NCI-H1105 (cell line): ENCODE data around the gene CACTIN.
"Not testable (repeated sequence)": the region's sequence is repeated elsewhere in the genome, so short reads cannot be mapped to it uniquely, and the experiment has no call there.

ENCODE experiments used
- DNase-seq: peaks from one replicate; lab custom pipeline; 2025; lab: John Stamatoyannopoulos, UW

CACTIN gene

DNA sequence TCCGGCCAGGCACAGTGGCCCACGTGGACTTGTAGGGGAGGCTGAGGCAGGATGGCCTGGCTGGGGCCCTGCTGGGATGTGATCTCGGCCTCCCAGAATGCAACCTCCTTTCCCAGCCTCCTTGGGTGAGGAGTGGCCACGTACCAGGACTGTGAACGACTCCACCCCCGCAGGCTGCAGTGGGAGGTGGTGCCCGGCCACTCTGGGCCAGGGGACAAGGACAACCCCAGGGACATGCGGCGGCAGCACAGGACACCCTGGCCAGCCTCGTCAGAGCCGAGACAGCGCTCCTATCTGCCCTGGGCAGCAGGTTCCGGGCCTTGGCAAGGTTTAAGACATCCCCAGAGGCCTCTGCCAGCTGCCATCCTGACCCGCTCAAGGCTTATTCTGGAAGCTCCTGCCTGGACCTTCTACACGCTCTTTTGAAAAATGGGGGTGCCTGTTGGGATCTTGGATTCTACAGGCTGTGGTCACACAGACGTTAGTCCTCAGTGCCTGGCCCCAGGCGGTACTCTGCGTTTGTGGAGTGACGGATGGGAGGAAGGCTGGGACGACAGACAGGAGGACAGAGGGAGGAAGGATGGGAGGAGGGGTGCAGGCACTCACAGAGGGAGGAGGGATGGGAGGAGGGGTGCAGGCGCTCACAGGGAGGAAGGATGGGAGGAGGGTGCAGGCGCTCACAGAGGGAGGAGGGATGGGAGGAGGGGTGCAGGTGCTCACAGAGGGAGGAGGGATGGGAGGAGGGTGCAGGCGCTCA, 19.9 kb upstream of the CACTIN start:
- no peak for DNase-seq

GRCh38 chr19:3645726-3646125, 19.1 kb upstream of the CACTIN start:
- no peak for DNase-seq

DNA sequence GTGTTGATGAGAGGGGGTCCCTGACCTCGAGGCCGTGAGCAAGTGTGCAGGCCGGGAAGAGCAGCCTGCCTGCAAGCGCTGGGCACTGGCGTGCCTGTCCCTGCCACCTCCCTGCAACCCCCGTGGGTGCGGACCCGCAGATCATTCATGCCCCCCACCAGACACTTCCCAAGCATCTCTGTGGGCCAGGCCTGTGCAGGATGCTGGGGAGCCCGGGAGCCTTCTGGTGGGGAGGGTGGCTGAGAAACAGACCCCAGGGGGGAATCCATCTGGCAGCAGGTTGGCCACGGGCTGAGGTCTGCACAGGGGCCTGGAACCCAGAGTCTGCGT, 18.4 kb upstream of the CACTIN start:
- DNase-seq: no peak

- no peak for DNase-seq
Observed at GRCh38 chr19:3644351-3645066, 17.9 kb upstream of the CACTIN start.

GRCh38 chr19:3643674-3644313, 17.2 kb upstream of the CACTIN start:
- DNase-seq: no peak

DNA sequence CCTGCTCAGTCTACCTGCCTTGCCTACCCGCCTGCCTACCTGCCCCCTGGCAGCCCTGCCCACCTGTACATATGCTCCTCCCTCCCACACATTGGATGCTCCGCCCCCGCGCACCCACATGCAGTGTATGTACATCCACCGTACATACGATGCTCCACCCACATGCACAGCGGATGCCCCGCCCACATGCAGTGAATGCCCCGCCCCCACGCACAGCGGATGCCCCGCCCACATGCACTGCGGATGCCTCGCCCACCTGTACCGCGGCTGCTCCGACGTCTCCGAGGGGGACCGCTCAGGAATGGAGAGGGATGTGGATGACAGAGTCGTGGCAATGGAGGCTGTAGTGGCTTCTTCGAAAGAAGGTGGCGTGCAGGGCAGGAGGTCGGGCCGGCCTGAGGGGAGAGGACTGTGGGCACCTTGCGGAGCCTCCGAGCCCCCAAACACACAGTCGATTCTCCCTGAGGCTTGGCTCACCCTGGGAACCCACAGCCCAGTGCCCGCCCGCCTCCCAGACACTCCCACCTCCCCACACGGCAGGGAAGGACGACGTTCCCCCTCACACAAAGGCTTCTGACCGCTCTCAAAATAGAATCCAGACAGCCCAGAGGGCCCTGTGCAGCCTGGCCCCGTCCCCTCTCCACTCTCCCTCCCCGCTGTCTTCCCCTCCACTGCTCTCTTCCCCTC, 16.5 kb upstream of the CACTIN start:
- DNase-seq: no peak

GRCh38 chr19:3642296-3642695, 15.7 kb upstream of the CACTIN start:
- DNase-seq: no peak

DNA sequence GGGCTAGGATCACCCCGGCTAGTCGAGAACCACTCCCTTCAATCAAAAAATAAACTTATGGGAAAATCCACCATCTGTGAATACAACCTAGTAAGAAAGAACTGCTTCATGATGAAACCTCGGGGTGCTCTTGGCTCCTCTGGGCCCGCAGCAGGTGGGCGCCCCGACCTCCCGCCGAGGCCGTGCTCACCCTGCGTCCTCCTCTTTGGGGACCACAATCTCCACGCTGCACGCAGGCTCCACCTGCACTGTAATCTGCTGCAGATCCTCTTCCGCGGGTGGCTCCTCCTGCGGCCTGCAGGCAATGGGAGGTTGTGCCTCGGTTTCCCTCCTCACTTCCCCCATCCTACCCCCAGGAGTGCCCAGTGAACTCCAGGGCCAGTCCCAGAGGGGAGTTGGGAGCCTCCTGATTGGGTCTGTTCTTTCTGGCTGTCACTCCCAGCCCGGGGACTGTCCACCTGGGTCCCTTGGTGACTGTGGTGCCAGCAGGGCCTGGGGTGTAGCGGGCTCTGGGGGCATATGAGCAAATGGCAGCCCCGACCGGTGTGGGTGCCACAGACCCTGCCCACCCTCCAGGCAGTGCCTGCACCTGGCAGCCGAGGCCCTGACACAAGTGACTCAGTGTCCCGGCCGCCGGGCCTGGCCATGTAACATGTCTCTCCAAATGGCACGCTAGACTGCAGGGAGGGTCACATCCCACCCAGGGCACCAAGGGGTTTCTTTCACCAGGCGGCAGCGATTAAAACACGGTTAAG, 15.1 kb upstream of the CACTIN start:
- DNase-seq: no peak

DNA sequence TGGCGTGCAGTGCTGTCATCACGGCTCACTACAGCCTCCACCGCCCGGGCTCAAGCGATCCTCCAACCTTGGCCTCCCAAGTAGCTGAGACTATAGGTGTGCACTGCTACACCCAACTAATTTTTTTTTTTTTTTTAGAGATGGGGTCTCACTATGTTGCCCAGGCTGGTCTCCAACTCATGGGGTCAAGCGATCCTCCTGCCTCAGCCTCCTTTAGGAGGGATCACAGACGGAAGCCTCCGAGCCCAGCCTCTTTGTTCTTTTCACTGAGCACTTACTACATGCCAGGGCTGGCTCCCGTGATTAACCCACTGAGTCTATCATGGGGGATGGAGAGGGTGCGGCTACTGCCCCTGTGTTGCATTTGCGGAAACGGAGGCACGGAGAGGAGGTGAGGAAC, 12.9 kb upstream of the CACTIN start:
- no peak for DNase-seq

- no peak for DNase-seq
Observed at GRCh38 chr19:3638208-3639193, 11.9 kb upstream of the CACTIN start.

DNA sequence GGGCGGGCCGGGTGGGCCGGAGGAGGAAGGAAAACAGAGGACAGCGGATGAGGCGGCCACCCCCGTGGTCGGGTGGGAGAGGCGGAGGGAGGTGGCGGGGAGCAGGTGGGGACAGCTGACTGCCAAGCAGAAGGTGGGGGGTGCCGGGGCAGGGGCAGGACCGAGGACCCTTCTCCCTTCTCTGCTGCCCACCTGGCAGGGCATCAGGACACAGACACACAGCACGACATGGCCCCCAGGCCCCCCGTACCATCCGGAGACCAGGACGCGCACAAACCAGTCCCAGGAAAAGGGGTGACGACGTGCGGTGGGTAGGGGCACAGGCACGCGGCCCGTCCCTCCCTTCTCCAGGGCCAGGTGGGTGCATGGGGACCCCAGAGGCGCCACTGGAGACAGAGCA, 11.0 kb upstream of the CACTIN start:
- DNase-seq: no peak

GRCh38 chr19:3636962-3637361, 10.4 kb upstream of the CACTIN start:
- DNase-seq: no peak

DNA sequence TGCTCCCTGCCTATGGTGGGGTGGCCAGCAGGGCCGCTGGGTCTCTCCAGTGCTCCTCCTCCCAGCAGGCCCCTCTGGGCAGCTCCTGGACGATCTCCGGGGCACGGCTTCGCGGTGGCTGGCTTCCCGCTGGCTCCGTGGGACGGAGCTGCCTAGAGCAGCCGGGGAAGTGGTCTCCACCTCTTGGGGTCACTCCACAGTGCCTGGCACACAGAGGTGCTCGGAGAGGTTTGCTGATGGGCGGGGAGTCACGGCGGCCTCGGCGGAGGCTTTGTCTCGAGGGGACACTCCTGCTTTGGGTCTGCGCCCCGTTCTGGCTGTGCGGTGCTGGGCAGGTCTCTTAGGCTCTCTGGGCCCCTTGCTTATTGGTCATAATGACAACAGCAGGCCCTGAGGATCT, 9.9 kb upstream of the CACTIN start:
- no peak for DNase-seq

- DNase-seq: no peak
Observed at GRCh38 chr19:3634496-3635045, 8.0 kb upstream of the CACTIN start.

DNA sequence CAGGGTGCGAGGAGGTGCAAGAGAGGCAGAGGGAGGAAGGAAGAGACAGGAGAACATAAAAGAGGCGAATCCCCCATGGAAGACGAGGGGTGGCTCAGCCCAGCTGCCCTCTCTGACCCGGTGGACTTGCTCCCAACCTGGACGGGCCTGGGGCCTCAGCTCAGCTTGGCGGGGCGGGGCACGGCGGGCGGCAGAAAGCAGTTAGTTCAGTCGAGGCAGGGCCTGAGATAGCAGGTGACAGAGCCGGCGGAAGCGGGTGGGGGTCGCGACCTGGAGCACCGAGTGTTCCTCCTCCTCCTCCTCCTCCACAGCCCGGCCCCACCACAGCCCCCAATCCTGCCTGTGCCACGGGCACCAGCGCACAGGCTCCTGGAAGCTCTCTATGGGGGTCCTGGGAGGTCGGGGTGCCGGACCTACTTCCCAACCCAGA, 7.0 kb upstream of the CACTIN start:
- no peak for DNase-seq

DNA sequence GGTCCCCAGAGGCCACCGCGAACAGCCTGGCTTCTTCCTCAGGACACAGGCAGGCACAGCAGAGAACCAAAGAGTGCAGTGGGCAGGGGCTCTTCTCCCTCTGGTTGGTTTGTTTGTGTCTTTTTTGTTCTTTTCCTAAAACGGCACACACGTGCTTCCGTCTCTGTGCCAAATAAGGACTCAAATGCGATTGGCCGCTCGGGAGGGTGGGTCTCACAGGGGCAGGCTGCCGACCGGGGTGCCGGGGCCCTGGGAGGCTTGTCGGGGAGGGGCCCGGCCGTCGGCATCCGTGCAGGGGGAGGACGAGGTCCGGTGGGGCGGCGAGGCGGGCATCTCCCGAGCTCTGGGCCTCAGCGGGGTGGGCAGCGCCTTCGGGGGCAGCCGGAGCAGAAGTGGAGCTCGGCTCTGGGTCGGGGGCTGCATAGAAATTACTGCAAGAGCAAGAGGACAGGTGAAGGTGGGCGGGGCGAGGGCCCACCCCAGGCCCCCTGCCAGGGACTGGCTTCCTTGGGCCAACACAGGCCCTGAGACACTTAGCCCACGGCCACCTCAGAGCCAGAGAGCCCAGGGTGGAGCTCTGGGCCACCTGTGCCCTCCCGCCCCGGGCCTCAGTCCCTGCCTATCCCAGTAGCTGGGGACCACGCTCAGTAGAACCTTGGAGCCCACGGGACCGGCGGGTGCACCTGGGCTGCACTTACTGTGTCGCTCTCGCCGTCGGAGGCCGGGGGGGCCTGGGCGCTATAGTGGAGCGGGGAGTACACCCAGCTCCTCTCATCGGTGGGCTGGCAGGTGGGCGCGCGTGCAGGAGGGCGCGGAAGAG, 6.4 kb upstream of the CACTIN start:
- no peak for DNase-seq

DNA sequence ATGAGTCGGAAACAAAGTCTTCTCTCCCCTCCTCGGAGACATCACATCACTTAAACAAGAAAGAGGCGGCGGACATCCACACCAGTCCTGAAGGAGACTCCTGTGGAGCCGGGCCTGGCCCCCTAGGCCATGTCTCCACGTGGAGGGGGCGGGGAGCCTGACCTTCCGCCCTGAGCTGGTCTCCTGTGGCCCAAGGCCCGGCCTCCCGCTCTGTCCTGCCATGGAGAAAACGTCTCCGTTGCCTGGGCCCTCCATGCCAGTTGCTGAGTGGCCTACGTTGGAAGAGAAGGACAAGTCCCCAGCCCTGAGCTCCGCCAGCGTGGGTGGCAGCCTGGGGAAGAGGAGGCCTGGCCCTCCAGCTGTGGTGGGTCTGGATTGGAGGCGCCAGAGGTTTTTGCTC, 5.5 kb upstream of the CACTIN start:
- DNase-seq: no peak

GRCh38 chr19:3631053-3631861, 4.7 kb upstream of the CACTIN start:
- no peak for DNase-seq

DNA sequence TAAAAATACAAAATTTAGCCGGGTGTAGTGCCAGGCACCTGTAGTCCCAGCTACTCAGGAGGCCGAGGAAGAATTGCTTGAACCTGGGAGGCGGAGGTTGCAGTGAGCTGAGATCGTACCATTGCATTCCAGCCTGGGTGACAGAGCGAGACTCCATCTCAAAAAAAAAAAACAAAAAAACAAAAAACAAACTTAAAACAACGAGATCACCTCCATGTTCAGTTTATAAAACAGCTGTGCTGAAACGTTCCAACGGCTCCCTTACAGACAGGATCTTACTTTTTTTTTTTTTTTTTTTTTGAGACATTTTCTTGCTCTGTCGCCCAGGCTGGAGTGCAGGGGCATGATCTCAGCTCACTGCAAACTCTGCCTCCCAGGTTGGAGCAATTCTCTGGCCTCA, 2.2 kb upstream of the CACTIN start:
- DNase-seq: not testable (repeated sequence)
